ELR (cell line): ENCODE measurements around the gene FOLH1.
"Not testable (repeated sequence)": the region's sequence is repeated elsewhere in the genome, so short reads cannot be mapped to it uniquely, and the experiment has no call there.

Experiments
- DNase-seq: peaks from one replicate; pipeline ENCODE4 v3.0.0-alpha.2; 2015; ENCODE audit warnings: low read depth

The FOLH1 gene

GRCh38 chr11:49208006-49208721 is at the start of gene FOLH1:
FOLH1 (minus strand) TSS chr11:49208602; CDS start chr11:49208409, 193 bp downstream.
- no peak for DNase-seq

- not testable (repeated sequence) for DNase-seq
Measured at GRCh38 chr11:49255148-49255547, 46.7 kb upstream of the FOLH1 start.

GRCh38 chr11:49251212-49251611 is 42.8 kb upstream of the FOLH1 start:
- not testable (repeated sequence) for DNase-seq

- DNase-seq, result not testable (repeated sequence)
Measured at GRCh38 chr11:49250398-49251115, 42.2 kb upstream of the FOLH1 start.

- DNase-seq, result not testable (repeated sequence)
Measured at GRCh38 chr11:49249363-49249762, 41.0 kb upstream of the FOLH1 start.

GRCh38 chr11:49233685-49234084 is 25.3 kb upstream of the FOLH1 start:
- not testable (repeated sequence) for DNase-seq

GRCh38 chr11:49233019-49233418 is 24.6 kb upstream of the FOLH1 start:
- not testable (repeated sequence) for DNase-seq

GRCh38 chr11:49231725-49232124 is 23.3 kb upstream of the FOLH1 start:
- DNase-seq, result not testable (repeated sequence)

GRCh38 chr11:49230534-49230933 is 22.1 kb upstream of the FOLH1 start:
- not testable (repeated sequence) for DNase-seq

GRCh38 chr11:49230001-49230400 is 21.6 kb upstream of the FOLH1 start:
- DNase-seq, result not testable (repeated sequence)

- not testable (repeated sequence) for DNase-seq
Measured at GRCh38 chr11:49229136-49229535, 20.7 kb upstream of the FOLH1 start.

- DNase-seq, result not testable (repeated sequence)
Measured at GRCh38 chr11:49225255-49225785, 16.9 kb upstream of the FOLH1 start.

GRCh38 chr11:49221112-49221511 is 12.7 kb upstream of the FOLH1 start:
- DNase-seq, result no peak

GRCh38 chr11:49213026-49213560 is 4.7 kb upstream of the FOLH1 start:
- DNase-seq, result no peak

GRCh38 chr11:49206999-49207398 is 1.4 kb downstream of the FOLH1 start:
- not testable (repeated sequence) for DNase-seq

- no peak for DNase-seq
Measured at GRCh38 chr11:49202287-49202976, 6.0 kb downstream of the FOLH1 start.

GRCh38 chr11:49196775-49197174 is 11.6 kb downstream of the FOLH1 start:
- DNase-seq, result not testable (repeated sequence)

GRCh38 chr11:49196002-49196401 is 12.4 kb downstream of the FOLH1 start:
- DNase-seq, result not testable (repeated sequence)

GRCh38 chr11:49190287-49190686 is 18.1 kb downstream of the FOLH1 start:
- DNase-seq, result not testable (repeated sequence)

GRCh38 chr11:49186225-49186624 is 22.2 kb downstream of the FOLH1 start:
- not testable (repeated sequence) for DNase-seq

GRCh38 chr11:49185597-49185996 is 22.8 kb downstream of the FOLH1 start:
- DNase-seq, result not testable (repeated sequence)

- DNase-seq, result not testable (repeated sequence)
Measured at GRCh38 chr11:49184756-49185155, 23.6 kb downstream of the FOLH1 start.
